ENCODE measurements around the gene DEPDC1B.
"Not testable (repeated sequence)": the region's sequence is repeated elsewhere in the genome, so short reads cannot be mapped to it uniquely, and the experiment has no call there.

The DEPDC1B gene, protein sequence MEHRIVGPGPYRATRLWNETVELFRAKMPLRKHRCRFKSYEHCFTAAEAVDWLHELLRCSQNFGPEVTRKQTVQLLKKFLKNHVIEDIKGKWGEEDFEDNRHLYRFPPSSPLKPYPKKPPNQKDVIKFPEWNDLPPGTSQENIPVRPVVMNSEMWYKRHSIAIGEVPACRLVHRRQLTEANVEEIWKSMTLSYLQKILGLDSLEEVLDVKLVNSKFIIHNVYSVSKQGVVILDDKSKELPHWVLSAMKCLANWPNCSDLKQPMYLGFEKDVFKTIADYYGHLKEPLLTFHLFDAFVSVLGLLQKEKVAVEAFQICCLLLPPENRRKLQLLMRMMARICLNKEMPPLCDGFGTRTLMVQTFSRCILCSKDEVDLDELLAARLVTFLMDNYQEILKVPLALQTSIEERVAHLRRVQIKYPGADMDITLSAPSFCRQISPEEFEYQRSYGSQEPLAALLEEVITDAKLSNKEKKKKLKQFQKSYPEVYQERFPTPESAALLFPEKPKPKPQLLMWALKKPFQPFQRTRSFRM

GRCh38 chr5:60699609-60700415 lies at the start of gene DEPDC1B:
Gene DEPDC1B (minus strand): TSS chr5:60700166. CDS start chr5:60700093, 73 bp downstream.
- TF ChIP-seq POLR2A (IDR thresholded peaks at IDR 0.05; ENCODE audit: low read length) (peak; percentile 95), GATA1 (IDR thresholded peaks at IDR 0.05; ENCODE audit: low read depth, low read length) (no peak)
- peak; percentile 94 to 95 for DNase-seq

- DNase-seq, result no peak
- no peak for TF ChIP-seq POLR2A (IDR thresholded peaks at IDR 0.05; ENCODE audit: low read length)
- TF ChIP-seq GATA1 (IDR thresholded peaks at IDR 0.05; ENCODE audit: low read depth, low read length), result no peak
These were observed 44.7 kb upstream of the DEPDC1B start for GRCh38 chr5:60744682-60745081.

DNA sequence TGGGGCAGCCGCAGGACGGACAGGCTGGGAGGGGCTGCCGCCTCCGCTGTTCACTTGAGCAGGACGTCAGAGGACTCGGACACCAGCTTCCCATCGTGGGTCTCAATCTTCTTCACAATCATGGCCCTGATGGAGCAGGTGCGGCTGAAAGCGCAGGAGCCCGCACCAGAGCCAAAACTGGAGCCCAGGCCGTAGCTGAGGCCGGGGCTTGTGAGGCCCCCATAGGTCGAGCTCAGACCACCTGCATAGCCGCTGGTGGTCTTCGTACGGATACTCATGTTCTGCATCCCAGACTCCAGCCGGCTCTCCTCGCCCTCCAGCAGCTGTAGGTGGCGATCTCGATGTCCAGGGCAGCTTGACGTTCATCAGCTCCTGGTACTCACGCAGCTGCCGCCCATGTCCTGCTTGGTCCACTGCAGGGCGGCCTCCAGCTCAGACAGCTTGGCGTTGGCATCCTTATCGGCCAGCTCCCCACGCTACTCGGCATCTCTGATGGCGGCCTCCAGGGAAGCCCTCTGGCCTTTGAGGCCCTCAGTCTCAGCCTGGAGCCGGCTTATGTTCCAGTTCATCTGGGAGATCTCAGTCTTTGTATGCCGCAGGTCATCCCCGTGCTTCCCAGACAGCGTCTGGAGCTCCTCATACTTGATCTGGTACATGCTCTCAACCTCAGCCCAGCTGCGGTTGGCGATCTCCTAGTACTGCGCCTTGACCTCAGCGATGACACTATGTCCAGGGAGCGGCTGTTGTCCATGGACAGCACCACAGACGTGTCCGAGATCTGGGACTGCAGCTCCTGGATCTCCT lies 43.7 kb upstream of the DEPDC1B start:
- DNase-seq, result no peak
- TF ChIP-seq POLR2A (IDR thresholded peaks at IDR 0.05; ENCODE audit: low read length) (no peak), GATA1 (IDR thresholded peaks at IDR 0.05; ENCODE audit: low read depth, low read length) (no peak)

DNA sequence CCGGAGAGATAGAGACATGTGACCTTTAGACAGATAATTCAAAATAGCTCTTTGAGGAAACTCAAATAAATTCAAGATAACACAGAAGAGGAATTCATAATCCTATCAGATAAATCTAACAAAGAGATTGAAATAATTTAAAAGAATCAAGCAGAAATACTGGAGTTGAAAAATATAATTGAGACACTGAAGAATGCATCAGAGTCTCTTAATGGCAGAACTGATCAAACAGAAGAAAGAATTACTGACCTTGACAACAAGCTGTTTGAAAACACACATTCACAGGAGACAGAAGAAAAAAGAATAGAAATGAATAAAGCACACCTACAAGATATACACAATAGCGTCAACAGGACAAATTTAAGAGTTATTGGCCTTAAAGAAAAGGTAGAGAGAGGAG lies 40.4 kb upstream of the DEPDC1B start:
- DNase-seq, result no peak
- TF ChIP-seq GATA1 (IDR thresholded peaks at IDR 0.05; ENCODE audit: low read depth, low read length) (no peak), POLR2A (IDR thresholded peaks at IDR 0.05; ENCODE audit: low read length) (no peak)

- DNase-seq, result no peak
- TF ChIP-seq GATA1 (IDR thresholded peaks at IDR 0.05; ENCODE audit: low read depth, low read length), result no peak
- TF ChIP-seq POLR2A (IDR thresholded peaks at IDR 0.05; ENCODE audit: low read length), result no peak
These were observed 39.0 kb upstream of the DEPDC1B start for GRCh38 chr5:60738933-60739332.

- DNase-seq, result no peak
- no peak for TF ChIP-seq GATA1 (IDR thresholded peaks at IDR 0.05; ENCODE audit: low read depth, low read length)
- no peak for TF ChIP-seq POLR2A (IDR thresholded peaks at IDR 0.05; ENCODE audit: low read length)
These were observed 38.5 kb upstream of the DEPDC1B start for GRCh38 chr5:60738461-60738860.

DNA sequence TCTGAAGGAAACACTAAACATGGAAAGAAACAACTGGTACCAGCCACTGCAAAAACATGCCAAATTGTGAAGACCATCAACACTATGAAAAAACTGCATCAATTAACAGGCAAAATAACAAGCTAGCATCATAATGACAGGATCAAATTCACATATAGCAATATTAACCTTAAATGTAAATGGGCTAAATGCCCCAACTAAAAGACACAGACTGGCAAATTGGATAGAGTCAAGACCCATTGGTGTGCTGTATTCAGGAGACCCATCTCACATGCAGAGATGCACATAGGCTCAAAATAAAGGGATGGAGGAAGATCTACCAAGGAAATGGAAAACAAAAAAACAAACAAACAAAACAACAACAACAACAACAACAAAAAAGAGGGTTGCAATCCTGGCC lies 30.9 kb upstream of the DEPDC1B start:
- not testable (repeated sequence) for DNase-seq

DNA sequence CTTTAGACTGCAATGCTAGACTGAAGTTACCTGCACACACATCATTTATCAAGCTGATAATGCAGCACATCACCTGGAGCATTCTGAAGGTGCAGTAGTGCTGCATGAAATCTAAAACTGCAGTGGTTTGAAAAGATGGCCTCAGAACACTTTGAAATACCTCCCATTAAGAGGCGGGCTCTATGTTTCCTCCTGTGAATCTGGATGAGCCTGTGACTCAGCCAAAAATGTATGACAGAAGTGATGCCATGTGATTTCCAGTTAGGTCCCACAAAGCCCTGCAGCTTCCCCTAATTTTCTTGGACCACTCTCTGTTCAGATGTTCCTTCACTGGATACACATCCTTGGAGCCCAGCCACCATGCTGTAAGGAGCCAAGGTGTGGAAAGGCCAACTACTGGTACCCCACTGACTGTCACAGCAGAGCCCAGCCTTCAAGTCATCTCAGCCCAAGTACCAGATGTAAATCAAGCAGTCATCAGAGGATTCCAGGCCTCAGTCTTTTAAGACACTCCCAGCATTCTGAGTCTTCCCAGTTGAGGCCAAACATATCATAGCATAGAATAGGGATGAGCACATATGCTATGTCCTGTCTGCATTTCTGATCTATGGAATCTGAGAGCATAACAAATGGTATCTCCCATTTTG lies 27.2 kb upstream of the DEPDC1B start:
- DNase-seq, result no peak
- TF ChIP-seq POLR2A (IDR thresholded peaks at IDR 0.05; ENCODE audit: low read length) (no peak), GATA1 (IDR thresholded peaks at IDR 0.05; ENCODE audit: low read depth, low read length) (no peak)

GRCh38 chr5:60724126-60724525 lies 24.2 kb upstream of the DEPDC1B start:
- DNase-seq, result no peak
- TF ChIP-seq POLR2A (IDR thresholded peaks at IDR 0.05; ENCODE audit: low read length), result no peak
- TF ChIP-seq GATA1 (IDR thresholded peaks at IDR 0.05; ENCODE audit: low read depth, low read length), result no peak

DNA sequence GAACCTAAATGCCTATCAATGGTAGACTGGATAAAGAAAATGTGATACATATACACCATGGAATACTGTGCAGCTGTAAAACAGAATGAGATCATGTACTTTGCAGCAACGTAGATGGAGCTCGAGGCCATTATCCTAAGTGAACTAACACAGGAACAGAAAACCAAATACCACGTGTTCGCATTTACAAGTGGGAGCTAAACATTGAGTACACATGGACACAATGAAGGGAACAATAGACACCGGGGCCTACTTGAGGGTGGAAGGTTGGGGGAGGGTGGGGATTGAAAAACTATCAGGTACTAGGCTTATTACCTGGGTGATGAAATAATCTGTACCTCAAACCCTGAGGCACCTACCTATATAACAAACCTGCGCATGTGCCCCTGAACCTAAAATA lies 22.4 kb upstream of the DEPDC1B start:
- TF ChIP-seq POLR2A (IDR thresholded peaks at IDR 0.05; ENCODE audit: low read length), result no peak
- TF ChIP-seq GATA1 (IDR thresholded peaks at IDR 0.05; ENCODE audit: low read depth, low read length), result no peak
- DNase-seq, result no peak

DNA sequence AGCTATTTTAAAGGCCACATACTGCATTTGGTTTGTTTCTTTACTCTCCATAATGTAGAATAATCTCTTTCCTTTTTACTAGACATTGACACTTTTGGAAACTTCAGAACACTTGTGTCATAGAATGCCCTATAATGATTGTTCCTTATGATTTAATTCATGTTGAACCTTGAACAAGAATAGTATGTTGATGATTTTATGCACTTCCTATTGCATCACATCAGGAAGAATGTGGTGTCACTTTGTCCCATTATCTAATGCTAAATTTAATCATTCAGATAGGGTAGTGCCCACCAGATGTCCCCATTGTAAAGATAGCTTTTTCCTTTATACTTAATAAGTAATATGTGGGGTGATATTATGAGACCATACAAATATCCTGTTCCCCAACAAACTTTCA lies 19.4 kb upstream of the DEPDC1B start:
- TF ChIP-seq GATA1 (IDR thresholded peaks at IDR 0.05; ENCODE audit: low read depth, low read length), result no peak
- no peak for TF ChIP-seq POLR2A (IDR thresholded peaks at IDR 0.05; ENCODE audit: low read length)
- no peak for DNase-seq

DNA sequence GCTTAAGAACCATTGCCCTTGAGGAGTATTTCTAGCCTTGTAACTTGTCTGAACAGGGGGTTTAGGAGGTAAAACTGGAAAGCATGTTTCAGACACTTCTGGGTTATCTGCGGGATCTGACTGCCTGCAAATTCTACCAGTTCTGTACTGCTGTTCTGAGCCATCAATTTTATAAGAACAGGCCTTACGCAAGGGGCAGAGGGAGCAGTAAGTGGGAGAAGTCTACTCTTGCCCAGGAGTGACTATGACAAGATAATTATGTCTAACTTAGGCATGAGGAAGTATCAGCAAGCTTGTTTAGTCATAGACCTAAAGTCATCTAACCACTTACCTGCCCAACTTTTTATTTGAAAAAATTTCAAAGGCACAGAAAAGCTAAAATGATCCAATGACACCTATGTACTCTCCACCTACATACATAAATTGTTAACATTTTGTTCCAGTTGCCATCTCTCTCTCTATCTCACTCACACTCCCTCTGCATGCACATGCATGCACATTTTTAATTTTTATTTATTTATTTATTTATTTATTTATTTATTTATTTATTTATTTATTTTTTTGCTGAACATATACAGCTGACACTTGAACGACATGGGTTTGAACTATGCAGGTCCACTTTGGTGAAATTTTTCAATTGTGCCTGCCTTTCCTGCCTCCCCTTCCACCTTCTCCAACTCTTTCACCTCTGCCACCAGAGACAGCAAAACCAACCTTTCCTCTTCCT lies 18.4 kb upstream of the DEPDC1B start:
- no peak for DNase-seq
- TF ChIP-seq GATA1 (IDR thresholded peaks at IDR 0.05; ENCODE audit: low read depth, low read length), result no peak

DNA sequence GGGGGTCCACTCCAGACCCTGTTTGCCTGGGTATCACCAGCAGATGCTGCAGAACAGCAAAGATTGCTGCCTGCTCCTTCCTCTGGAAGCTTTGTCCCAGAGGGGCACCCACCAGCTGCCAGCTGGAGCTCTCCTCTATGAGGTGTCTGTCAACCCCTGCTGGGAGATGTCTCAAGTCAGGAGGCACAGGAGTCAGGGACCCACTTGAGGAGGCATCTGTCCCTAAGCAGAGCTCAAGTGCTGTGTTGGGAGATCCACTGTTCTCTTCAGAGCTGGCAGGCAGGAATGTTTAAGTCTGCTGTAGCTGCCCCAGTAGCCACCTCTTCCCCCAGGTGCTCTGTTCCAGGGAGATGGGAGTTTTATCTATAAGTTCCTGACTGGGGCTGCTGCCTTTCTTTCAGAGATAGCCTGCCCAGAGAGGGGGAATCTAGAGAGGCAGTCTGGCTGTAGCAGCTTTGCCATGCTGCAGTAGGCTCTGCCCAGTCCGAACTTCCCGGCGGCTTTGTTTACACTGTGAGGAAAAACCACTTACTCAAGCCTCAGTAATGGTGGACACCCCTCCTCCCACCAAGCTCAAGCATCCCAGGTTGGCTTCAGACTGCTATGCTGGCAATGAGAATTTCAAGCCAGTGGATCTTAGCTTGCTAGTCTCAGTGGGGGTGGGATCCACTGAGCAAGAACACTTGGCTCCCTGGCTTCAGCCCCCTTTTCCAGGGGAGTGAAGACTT lies 15.4 kb upstream of the DEPDC1B start:
- DNase-seq, result not testable (repeated sequence)

Data from erythroblast (primary cell).